GM20000 (cell line): ENCODE results near the gene AKTIP.

ENCODE experiments used
- DNase-seq: peaks from one replicate; pipeline ENCODE4 v3.0.0; 2012; ENCODE audit warnings: low spot score
- CTCF ChIP-seq: IDR thresholded peaks from 2 replicates; pipeline ENCODE4 v1.5.1; 2012; ENCODE audit warnings: mild to moderate bottlenecking, control low read depth; ENCODE audit errors: extremely low read depth, missing control alignments

AKTIP gene

GRCh38 chr16:53489755-53490154, 13.3 kb downstream of the AKTIP start:
- TF ChIP-seq CTCF = no peak
- no peak for DNase-seq

GRCh38 chr16:53486230-53486629, 16.8 kb downstream of the AKTIP start:
- no peak for TF ChIP-seq CTCF
- DNase-seq = no peak

- DNase-seq = no peak
- no peak for TF ChIP-seq CTCF
Measured at GRCh38 chr16:53484542-53484941, 18.5 kb downstream of the AKTIP start.

GRCh38 chr16:53482123-53482522, 20.9 kb downstream of the AKTIP start:
- no peak for TF ChIP-seq CTCF

GRCh38 chr16:53480394-53480793, 22.6 kb downstream of the AKTIP start:
- TF ChIP-seq CTCF = no peak
- DNase-seq = no peak

More at GRCh38 chr16:53482123-53482522, 20.9 kb downstream of the AKTIP start:
- DNase-seq = no peak

- no peak for DNase-seq
- no peak for TF ChIP-seq CTCF
Measured at GRCh38 chr16:53478965-53479364, 24.0 kb downstream of the AKTIP start.

- no peak for TF ChIP-seq CTCF
Measured at GRCh38 chr16:53476867-53477266, 26.1 kb downstream of the AKTIP start.

More at GRCh38 chr16:53476867-53477266, 26.1 kb downstream of the AKTIP start:
- DNase-seq = no peak
